OCI-LY7 (cell line): Measurements from ENCODE around the gene MDGA2. TPM values are rescaled to one million over a fixed set of nuclear protein-coding genes. Genes with fewer than 3 reads are reported as not detected.

Experiments
- BruUV-seq: library from RNA; stranded (reverse); fragments of 400-500 nt; replicated peaks from 2 replicates; lab custom pipeline; 2021; lab: Mats Ljungman, UMichigan
- CTCF ChIA-PET: fragments of 300-600 bp; sonication (Branson Sonifier 250); formaldehyde crosslinking; loops from one replicate; lab custom pipeline; 2022; ENCODE audit warnings: antibody characterized with exemption; ENCODE audit not compliant: unreplicated experiment; lab: Charles Lee
- POLR2A ChIA-PET: fragments of 300-600 bp; sonication (Branson Sonifier 250); formaldehyde crosslinking; loops from one replicate; lab custom pipeline; 2022; ENCODE audit warnings: antibody characterized with exemption; lab: Charles Lee
- DNase-seq: peaks from one replicate; pipeline ENCODE4 v3.0.0-alpha.2; 2015; ENCODE audit warnings: low spot score
- H2AFZ ChIP-seq: fragments of 200-600 bp; sonication (generic), shearing (Covaris generic); 2 replicates; pipeline ENCODE4 v1.6.1; 2014; ENCODE audit warnings: mild to moderate bottlenecking, antibody characterized with exemption, low read length, moderate library complexity
- H3K27ac ChIP-seq: fragments of 200-600 bp; sonication (generic); 2 replicates; pipeline ENCODE4 v1.5.1; 2014; ENCODE audit warnings: mixed run types, low read depth, mild to moderate bottlenecking, moderate library complexity, low read length, inconsistent platforms; ENCODE audit not compliant: poor library complexity, severe bottlenecking
- H3K36me3 ChIP-seq: fragments of 200-600 bp; sonication (generic); 2 replicates; pipeline ENCODE4 v1.6.1; 2014; ENCODE audit warnings: mild to moderate bottlenecking, antibody characterized with exemption, low read length, moderate library complexity, mixed read lengths; ENCODE audit not compliant: insufficient read depth
- H3K4me1 ChIP-seq: fragments of 200-600 bp; sonication (generic); 2 replicates; pipeline ENCODE4 v1.5.1; 2014; ENCODE audit warnings: mild to moderate bottlenecking, low read length; ENCODE audit not compliant: insufficient read depth, poor library complexity, severe bottlenecking
- H3K4me2 ChIP-seq: fragments of 200-600 bp; sonication (generic); 2 replicates; pipeline ENCODE4 v1.6.1; 2014; ENCODE audit warnings: mild to moderate bottlenecking, low read length
- H3K4me3 ChIP-seq: fragments of 200-600 bp; sonication (generic); 2 replicates; pipeline ENCODE4 v1.5.1; 2014; ENCODE audit warnings: mild to moderate bottlenecking, low read depth, low read length; ENCODE audit not compliant: poor library complexity, severe bottlenecking
- H3K79me2 ChIP-seq: fragments of 200-600 bp; sonication (generic); 2 replicates; pipeline ENCODE4 v1.6.1; 2016; ENCODE audit warnings: low read depth, mild to moderate bottlenecking, low read length, moderate library complexity, mixed read lengths; ENCODE audit not compliant: insufficient read depth
- H3K9me2 ChIP-seq: fragments of 200-600 bp; sonication (generic); 2 replicates; pipeline ENCODE4 v1.6.1; 2016; ENCODE audit warnings: mild to moderate bottlenecking, low read length, mixed read lengths; ENCODE audit not compliant: insufficient read depth
- H3K9me3 ChIP-seq: fragments of 200-600 bp; sonication (generic); 2 replicates; pipeline ENCODE4 v1.6.1; 2014; ENCODE audit warnings: mild to moderate bottlenecking, mixed run types, low read length, mixed read lengths
- H4K20me1 ChIP-seq: fragments of 200-600 bp; sonication (generic); 2 replicates; pipeline ENCODE4 v1.6.1; 2014; ENCODE audit warnings: mild to moderate bottlenecking, antibody characterized with exemption, low read length, moderate library complexity, mixed read lengths; ENCODE audit not compliant: insufficient read depth
- CTCF ChIP-seq: fragments of 200-600 bp; sonication (generic); conservative IDR thresholded peaks from 2 replicates; pipeline ENCODE4 v1.5.1; 2014; ENCODE audit warnings: mild to moderate bottlenecking, antibody characterized with exemption, low read length, moderate library complexity, mixed read lengths
- EZH2phosphoT487 ChIP-seq: fragments of 200-600 bp; sonication (generic); IDR thresholded peaks from 2 replicates; pipeline ENCODE4 v1.6.1; 2018; ENCODE audit warnings: low read depth, borderline replicate concordance, mild to moderate bottlenecking, mixed run types, antibody characterized with exemption, low read length, moderate library complexity, mixed read lengths
- intact Hi-C: fragments of 100-400 bp; cut with micrococcal nuclease; formaldehyde crosslinking; loops from one replicate; pipeline ENCODE4 v1.10.0; 2022; ENCODE audit not compliant: unreplicated experiment
- total RNA-seq, 2 experiments: library from RNA; depleted of rRNA in 1 of 2; stranded (reverse); fragments of >200 nt in 1 of 2; shearing (Covaris generic) in 1 of 2; gene quantifications; 2 replicates each; pipeline ENCODE4 v1.2.3, GENCODE V29; 2014 to 2022

Gene MDGA2
- total RNA-seq, 2 experiments from 2014 or later: not detected

GRCh38 chr14:47720281-47720680, 44.9 kb upstream of the MDGA2 start:
- no peak overlapping the region for H3K4me2 ChIP-seq
- ChIA-PET CTCF (no interaction called here), POLR2A (no interaction called here)
- H3K79me2 ChIP-seq: no peaks in the 10 kb centered on the region
- no peaks in the 10 kb centered on the region for H3K9me2 ChIP-seq
- intact Hi-C loops: no loop called here
- H2AFZ ChIP-seq: no peak overlapping the region
- no peak for DNase-seq
- no peaks in the 10 kb centered on the region for H4K20me1 ChIP-seq
- H3K4me1 ChIP-seq: no peaks in the 10 kb centered on the region
- no peak overlapping the region for H3K27ac ChIP-seq
- H3K36me3 ChIP-seq: no peaks in the 10 kb centered on the region
- TF ChIP-seq CTCF (no peak), EZH2phosphoT487 (no peak)
- H3K9me3 ChIP-seq: no peaks in the 10 kb centered on the region
- no peak overlapping the region for H3K4me3 ChIP-seq
- BruUV-seq: no TSS peak

- Histone ChIP-seq H3K9me3 (no peaks in the 10 kb centered on the region), H3K4me1 (no peaks in the 10 kb centered on the region), H3K79me2 (no peaks in the 10 kb centered on the region), H3K27ac (no peak overlapping the region), H3K4me3 (no peak overlapping the region), H3K9me2 (no peaks in the 10 kb centered on the region), H4K20me1 (no peaks in the 10 kb centered on the region), H3K36me3 (no peaks in the 10 kb centered on the region), H2AFZ (no peak overlapping the region), H3K4me2 (no peak overlapping the region)
- ChIA-PET POLR2A (no interaction called here), CTCF (no interaction called here)
- intact Hi-C loops: no loop called here
- TF ChIP-seq CTCF (no peak), EZH2phosphoT487 (no peak)
- BruUV-seq: no TSS peak
- no peak for DNase-seq
These were observed 39.9 kb upstream of the MDGA2 start for GRCh38 chr14:47715330-47715729.

GRCh38 chr14:47710581-47710980, 35.2 kb upstream of the MDGA2 start:
- Histone ChIP-seq H4K20me1 (no peaks in the 10 kb centered on the region), H3K9me3 (no peaks in the 10 kb centered on the region), H3K4me1 (no peaks in the 10 kb centered on the region), H3K4me2 (no peak overlapping the region), H2AFZ (no peak overlapping the region), H3K9me2 (no peaks in the 10 kb centered on the region), H3K79me2 (no peaks in the 10 kb centered on the region), H3K27ac (no peak overlapping the region), H3K36me3 (no peaks in the 10 kb centered on the region), H3K4me3 (no peak overlapping the region)
- ChIA-PET POLR2A (no interaction called here), CTCF (no interaction called here)
- no peak for DNase-seq
- intact Hi-C loops: no loop called here
- BruUV-seq: no TSS peak
- TF ChIP-seq EZH2phosphoT487 (no peak), CTCF (no peak)
